Skeletal muscle tissue (tissue), 4 donors: Measurements from ENCODE around the gene UBE2G2. TPM values are rescaled to one million over a fixed set of nuclear protein-coding genes. Genes with fewer than 3 reads are reported as not detected.

Experiments
- H3K27ac ChIP-seq: one replicate; pipeline ENCODE4 v1.7.0; 2013; ENCODE audit warnings: mild to moderate bottlenecking, low read depth, low read length, inconsistent platforms
- H3K27me3 ChIP-seq, 3 donors: one replicate each; pipeline ENCODE4 v1.7.0; 2013; ENCODE audit warnings: low read length in 3 of 3; ENCODE audit not compliant: control insufficient read depth in 3 of 3, insufficient read depth in 3 of 3
- H3K36me3 ChIP-seq, 3 donors: one replicate each; pipeline ENCODE4 v1.7.0; 2013; ENCODE audit warnings: low read length in 3 of 3; ENCODE audit not compliant: control insufficient read depth in 3 of 3, insufficient read depth in 3 of 3
- H3K4me1 ChIP-seq, 3 donors: one replicate each; pipeline ENCODE4 v1.7.0; 2013; ENCODE audit warnings: low read length in 3 of 3, mild to moderate bottlenecking in 3 of 3; ENCODE audit not compliant: control insufficient read depth in 3 of 3, insufficient read depth in 3 of 3
- H3K4me3 ChIP-seq, 3 donors: one replicate each; pipeline ENCODE4 v1.7.0; 2013; ENCODE audit warnings: low read length in 3 of 3
- H3K9ac ChIP-seq, 3 donors: one replicate each; pipeline ENCODE4 v1.7.0; 2013; ENCODE audit warnings: low read length in 3 of 3, mild to moderate bottlenecking in 3 of 3, moderate library complexity in 2 of 3, low read depth in 1 of 3
- H3K9me3 ChIP-seq, 3 donors: one replicate each; pipeline ENCODE4 v1.7.0; 2013; ENCODE audit warnings: low read length in 3 of 3; ENCODE audit not compliant: control insufficient read depth in 3 of 3
- total RNA-seq: library from RNA; depleted of rRNA; stranded (reverse); fragments of >200 nt; gene quantifications from one replicate; pipeline ENCODE4 v1.2.3, GENCODE V29; 2014
- donor health status: Osteomylitis.

Gene UBE2G2
- total RNA-seq, 1 donor from 2014 or later: 60.5 TPM

DNA sequence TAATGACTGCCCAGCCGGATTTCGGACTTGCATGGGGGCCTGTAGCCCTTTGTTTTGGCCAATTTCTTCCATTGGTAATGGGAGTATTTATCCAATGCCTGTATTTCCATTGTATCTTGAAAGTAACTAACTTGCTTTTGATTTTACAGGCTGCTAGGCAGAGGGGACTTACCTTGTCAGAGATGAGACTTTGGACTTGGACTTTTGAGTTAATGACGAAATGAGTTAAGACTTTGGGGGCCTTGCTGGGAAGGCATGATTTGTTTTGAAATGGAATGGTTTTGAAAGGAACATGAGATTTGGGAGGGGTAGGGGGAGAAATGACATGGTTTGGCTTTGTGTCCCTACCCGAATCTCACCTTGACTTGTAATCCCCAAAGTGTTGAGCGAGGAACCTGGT, 9.6 kb downstream of the UBE2G2 start:
- H3K9ac ChIP-seq: no peak overlapping the region
- no peak overlapping the region for H3K4me3 ChIP-seq
- H3K4me1 ChIP-seq: peaks cover 7 to 19% (median 12%) of the 10 kb centered on the region in 3 donors
- H3K36me3 ChIP-seq: peaks cover 4% of the 10 kb centered on the region in 3 donors
- H3K27me3 ChIP-seq: no peaks in the 10 kb centered on the region
- H3K27ac ChIP-seq: no peak overlapping the region
- no peaks in the 10 kb centered on the region for H3K9me3 ChIP-seq

DNA sequence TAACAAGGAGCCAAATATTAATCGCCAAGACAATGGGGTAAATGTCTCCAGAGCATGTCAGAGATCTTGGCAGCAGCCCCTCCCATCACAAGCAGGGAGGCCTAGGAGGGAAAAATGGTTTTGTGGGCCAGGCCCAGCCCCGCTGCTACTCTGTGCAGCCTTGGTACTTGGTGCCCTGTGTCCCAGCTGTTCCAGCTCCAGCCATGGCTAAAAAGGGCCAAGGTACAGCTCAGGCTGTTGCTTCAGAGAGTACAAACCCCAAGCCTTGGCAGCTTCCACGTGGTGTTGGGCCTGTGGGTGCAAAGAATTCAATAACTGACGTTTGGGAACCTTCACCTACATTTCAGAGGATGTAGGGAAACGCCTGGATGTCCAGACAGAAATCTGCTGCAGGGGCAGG, 10.4 kb downstream of the UBE2G2 start:
- peaks cover 7 to 19% (median 12%) of the 10 kb centered on the region in 3 donors for H3K4me1 ChIP-seq
- H3K9ac ChIP-seq: no peak overlapping the region
- H3K4me3 ChIP-seq: no peak overlapping the region
- no peaks in the 10 kb centered on the region for H3K9me3 ChIP-seq
- H3K27ac ChIP-seq: no peak overlapping the region
- H3K27me3 ChIP-seq: no peaks in the 10 kb centered on the region
- H3K36me3 ChIP-seq: peaks cover 0 to 8% (median 0%) of the 10 kb centered on the region in 3 donors

DNA sequence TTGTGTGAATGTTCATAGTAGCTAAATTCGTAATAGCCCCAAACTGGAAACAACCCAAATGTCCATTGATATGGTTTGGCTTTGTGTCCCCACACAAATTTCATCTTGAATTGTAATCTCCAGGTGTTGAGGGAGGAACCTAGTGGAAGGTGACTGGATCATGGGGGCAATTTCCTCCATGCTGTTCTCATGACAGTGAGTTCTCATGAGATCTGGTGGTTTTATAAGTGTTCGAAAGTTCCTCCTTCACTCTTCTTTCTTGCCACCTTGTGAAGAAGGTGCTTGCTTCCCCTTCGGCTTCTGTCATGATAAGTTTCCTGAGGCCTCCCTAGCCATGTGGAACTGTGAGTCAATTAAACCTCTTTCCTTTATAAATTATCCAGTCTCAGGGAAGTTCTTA, 11.3 kb downstream of the UBE2G2 start:
- Histone ChIP-seq H3K9me3 (no peaks in the 10 kb centered on the region), H3K4me3 (no peak overlapping the region), H3K9ac (no peak overlapping the region), H3K4me1 (peaks cover 7 to 11% (median 7%) of the 10 kb centered on the region in 3 donors), H3K27ac (no peak overlapping the region), H3K27me3 (no peaks in the 10 kb centered on the region), H3K36me3 (peaks cover 0 to 9% (median 0%) of the 10 kb centered on the region in 3 donors)

DNA sequence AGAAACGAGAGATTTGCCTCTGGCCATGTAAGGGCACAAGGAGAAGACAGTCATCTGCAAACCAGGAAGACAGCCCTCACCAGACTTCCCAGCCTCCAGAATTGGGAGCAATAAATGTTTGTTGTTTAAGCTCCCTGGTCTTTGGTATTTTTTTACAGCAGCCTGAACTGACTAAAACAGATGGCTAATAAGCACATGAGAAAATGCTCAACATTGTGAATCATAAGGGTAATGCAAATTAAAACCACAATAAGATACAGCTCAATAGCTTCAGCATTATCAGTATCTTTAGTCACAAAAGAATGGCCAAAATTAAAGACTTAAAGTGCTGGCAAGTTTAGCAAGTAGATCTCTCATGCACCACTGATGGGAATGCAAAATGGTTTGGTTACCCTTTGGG, 11.7 kb downstream of the UBE2G2 start:
- no peak overlapping the region for H3K4me3 ChIP-seq
- H3K9me3 ChIP-seq: no peaks in the 10 kb centered on the region
- no peak overlapping the region for H3K9ac ChIP-seq
- H3K27me3 ChIP-seq: no peaks in the 10 kb centered on the region
- peaks cover 6 to 10% (median 7%) of the 10 kb centered on the region in 3 donors for H3K4me1 ChIP-seq
- H3K27ac ChIP-seq: no peak overlapping the region
- peaks cover 1 to 9% (median 4%) of the 10 kb centered on the region in 3 donors for H3K36me3 ChIP-seq

DNA sequence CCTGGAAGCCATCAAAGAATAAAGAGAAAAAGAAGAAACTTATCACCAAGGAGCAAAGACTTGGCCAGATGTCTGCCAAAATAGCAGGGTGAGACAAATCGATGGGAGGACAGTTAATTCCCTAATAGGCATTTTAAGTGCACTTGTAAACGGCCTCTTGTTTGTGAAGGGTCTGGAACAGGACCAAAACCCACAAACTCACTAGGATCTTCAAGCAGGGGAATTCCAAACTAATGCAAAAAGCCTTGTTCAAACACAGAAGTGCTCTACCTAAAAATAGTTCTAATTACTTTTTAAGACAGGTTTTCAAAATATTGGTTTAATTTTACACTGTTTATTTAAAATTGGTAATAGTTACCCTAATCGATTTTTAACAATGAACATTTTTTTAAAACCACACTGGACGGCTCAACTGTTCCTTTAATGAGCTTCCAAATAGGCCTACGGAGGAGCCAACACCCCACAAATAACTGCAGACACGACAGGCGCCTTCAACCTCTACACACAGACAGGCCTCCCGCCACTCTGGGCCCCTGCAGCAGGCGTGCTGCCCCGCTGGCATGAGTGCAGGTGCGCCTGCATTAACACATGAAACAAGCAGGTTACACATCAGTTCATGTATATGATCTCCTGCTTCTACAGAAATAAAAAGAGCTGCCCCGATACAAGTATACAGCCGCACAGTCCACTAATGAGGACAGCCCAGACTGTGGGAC, 15.8 kb downstream of the UBE2G2 start:
- no peaks in the 10 kb centered on the region for H3K9me3 ChIP-seq
- no peaks in the 10 kb centered on the region for H3K27me3 ChIP-seq
- H3K27ac ChIP-seq: no peak overlapping the region
- H3K4me1 ChIP-seq: peaks cover 0 to 11% (median 0%) of the 10 kb centered on the region in 3 donors
- H3K4me3 ChIP-seq: no peak overlapping the region
- peaks cover 4 to 14% (median 12%) of the 10 kb centered on the region in 3 donors for H3K36me3 ChIP-seq
- H3K9ac ChIP-seq: no peak overlapping the region

DNA sequence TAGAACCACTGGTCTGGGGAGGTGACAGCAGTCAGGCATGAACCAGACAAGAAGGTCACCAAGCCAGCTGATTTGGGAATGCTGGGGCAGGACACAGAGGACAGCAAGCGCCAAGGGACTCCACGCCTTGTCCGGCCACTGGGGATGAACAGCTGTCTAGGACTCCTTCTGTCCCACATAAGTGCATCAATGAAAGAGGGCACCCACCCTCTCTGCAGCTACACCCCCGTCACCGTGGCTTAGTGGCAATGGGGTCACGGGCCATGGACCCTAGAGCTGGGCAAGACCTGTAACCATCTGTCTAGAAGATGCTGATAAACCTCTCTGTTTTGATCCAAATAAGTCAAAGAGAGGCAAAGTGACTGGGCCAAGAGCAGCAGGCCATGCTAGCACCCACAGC, 16.8 kb downstream of the UBE2G2 start:
- H3K36me3 ChIP-seq: peaks cover 4 to 19% (median 14%) of the 10 kb centered on the region in 3 donors
- H3K9ac ChIP-seq: no peak overlapping the region
- no peak overlapping the region for H3K4me3 ChIP-seq
- H3K27ac ChIP-seq: no peak overlapping the region
- no peaks in the 10 kb centered on the region for H3K27me3 ChIP-seq
- H3K4me1 ChIP-seq: peaks cover 0 to 12% (median 0%) of the 10 kb centered on the region in 3 donors
- H3K9me3 ChIP-seq: no peaks in the 10 kb centered on the region

DNA sequence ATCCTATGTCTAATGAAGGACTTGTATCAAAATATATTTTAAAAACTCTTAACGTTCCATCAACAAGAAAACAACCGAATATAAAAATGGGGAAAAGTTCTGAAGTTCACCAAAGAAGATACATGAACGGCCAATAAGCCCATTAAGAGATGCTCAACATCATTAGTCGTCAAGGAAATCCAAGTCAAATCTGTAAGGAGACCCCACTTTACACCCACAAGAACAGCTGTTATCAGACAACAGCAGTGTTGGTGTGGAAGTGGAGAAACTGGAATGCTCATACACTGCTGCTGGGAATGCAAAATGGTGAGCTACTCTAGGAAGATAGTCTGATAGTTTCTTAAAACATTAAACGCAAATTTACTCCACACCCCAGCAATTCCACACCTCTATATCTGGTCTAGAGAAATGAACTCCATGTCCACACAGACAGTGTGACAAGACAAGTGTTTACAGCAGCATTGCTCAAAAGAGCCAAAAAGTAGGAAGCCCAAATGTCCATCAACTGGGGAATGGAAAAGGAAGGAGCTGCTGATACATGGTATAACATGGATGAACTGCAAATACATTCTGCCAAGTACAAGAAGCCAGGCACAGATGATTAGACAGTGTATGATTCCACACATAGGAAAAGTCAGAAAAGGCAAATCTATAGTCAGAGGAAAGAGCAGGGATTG, 18.5 kb downstream of the UBE2G2 start:
- no peak overlapping the region for H3K27ac ChIP-seq
- H3K36me3 ChIP-seq: peaks cover 4 to 20% (median 14%) of the 10 kb centered on the region in 3 donors
- H3K27me3 ChIP-seq: no peaks in the 10 kb centered on the region
- no peaks in the 10 kb centered on the region for H3K9me3 ChIP-seq
- H3K4me3 ChIP-seq: no peak overlapping the region
- H3K9ac ChIP-seq: no peak overlapping the region
- peaks cover 4 to 17% (median 4%) of the 10 kb centered on the region in 3 donors for H3K4me1 ChIP-seq

DNA sequence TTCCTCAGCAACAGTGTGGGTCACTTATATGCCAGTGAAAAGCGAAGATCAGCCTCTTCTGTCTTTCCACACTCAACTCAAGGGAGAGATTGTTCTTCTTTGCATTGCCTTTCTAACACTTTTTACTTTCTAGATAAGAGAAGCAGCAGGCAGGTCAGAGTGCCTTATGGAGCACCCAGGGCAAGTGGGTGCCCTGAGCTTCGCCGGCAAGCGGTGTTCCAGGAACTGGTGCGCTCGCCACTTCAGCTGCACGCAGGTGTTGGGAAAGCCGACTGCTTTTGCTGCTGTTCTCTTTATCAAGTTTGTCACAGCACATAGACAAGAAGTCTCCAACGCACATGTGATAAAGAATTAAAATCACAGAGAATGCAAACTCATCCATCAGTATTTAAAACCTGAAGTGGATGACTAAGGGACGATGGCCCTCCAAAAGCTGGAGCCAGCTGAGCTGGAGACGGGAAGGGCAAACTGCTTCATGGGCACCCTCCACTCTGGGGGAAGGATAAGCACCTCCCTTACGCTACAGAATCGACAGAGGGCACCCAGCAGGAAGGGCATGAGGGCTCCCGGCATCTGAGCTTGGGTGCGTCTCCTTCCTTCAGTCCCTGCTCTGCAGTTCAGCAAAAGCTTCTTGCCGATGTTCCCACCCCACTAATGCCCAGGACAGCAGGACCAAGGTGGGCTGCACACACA, 20.7 kb downstream of the UBE2G2 start:
- H3K27ac ChIP-seq: no peak overlapping the region
- no peaks in the 10 kb centered on the region for H3K9me3 ChIP-seq
- no peaks in the 10 kb centered on the region for H3K27me3 ChIP-seq
- no peak overlapping the region for H3K4me3 ChIP-seq
- H3K36me3 ChIP-seq: peaks cover 9 to 36% (median 17%) of the 10 kb centered on the region in 3 donors
- H3K9ac ChIP-seq: peak overlapping the region in 1 of 3 donors; percentile 6
- peaks cover 4 to 17% (median 4%) of the 10 kb centered on the region in 3 donors for H3K4me1 ChIP-seq

DNA sequence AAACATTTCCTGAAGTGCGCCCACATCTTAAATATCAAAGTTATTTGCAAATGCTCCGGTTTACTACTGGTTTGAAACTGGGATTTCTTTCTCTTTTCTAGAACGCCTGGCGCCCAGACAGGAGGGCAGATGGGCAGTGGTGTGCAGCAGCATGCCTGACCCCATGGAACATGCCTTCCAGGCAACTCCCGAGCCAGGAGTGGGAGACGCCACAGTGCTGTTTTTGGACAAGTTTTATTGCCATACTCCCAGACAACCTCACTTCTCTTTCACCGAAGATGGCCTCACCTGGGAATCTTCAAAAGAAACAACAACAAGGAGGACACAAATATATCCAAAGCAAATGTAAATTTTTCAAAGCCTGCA, 21.5 kb downstream of the UBE2G2 start:
- Histone ChIP-seq H3K4me3 (no peak overlapping the region), H3K27me3 (no peaks in the 10 kb centered on the region), H3K9me3 (no peaks in the 10 kb centered on the region), H3K36me3 (peaks cover 12 to 44% (median 22%) of the 10 kb centered on the region in 3 donors), H3K9ac (no peak overlapping the region), H3K27ac (no peak overlapping the region), H3K4me1 (peaks cover 4 to 17% (median 4%) of the 10 kb centered on the region in 3 donors)
